Eye (tissue), 1 donor: ENCODE data around the gene IGSF9.
A peak's percentile ranks its signal among the peaks of the same experiment; 100 is the strongest.
"Not testable (repeated sequence)": the region's sequence is repeated elsewhere in the genome, so short reads cannot be mapped to it uniquely, and the experiment has no call there.

Experiments
- DNase-seq: peaks from one replicate; pipeline ENCODE4 v3.0.0-alpha.2; 2015

IGSF9 gene

GRCh38 chr1:159918352-159919200 is 26.8 kb downstream of the IGSF9 start:
- no peak for DNase-seq

- no peak for DNase-seq
These were observed 27.7 kb downstream of the IGSF9 start for GRCh38 chr1:159917533-159918351.

- DNase-seq = peak; percentile 74
These were observed 29.0 kb downstream of the IGSF9 start for GRCh38 chr1:159916242-159917051.

GRCh38 chr1:159915571-159916241 is 29.7 kb downstream of the IGSF9 start:
- no peak for DNase-seq

GRCh38 chr1:159914252-159915018 is 31.0 kb downstream of the IGSF9 start:
- no peak for DNase-seq

- no peak for DNase-seq
These were observed 31.8 kb downstream of the IGSF9 start for GRCh38 chr1:159913451-159914192.

GRCh38 chr1:159911326-159912070 is 33.9 kb downstream of the IGSF9 start:
- no peak for DNase-seq

GRCh38 chr1:159908031-159908940 is 37.1 kb downstream of the IGSF9 start:
- no peak for DNase-seq

- no peak for DNase-seq
These were observed 38.5 kb downstream of the IGSF9 start for GRCh38 chr1:159906960-159907359.

- DNase-seq = not testable (repeated sequence)
These were observed 41.4 kb downstream of the IGSF9 start for GRCh38 chr1:159904036-159904435.

- no peak for DNase-seq
These were observed 42.9 kb downstream of the IGSF9 start for GRCh38 chr1:159902541-159902940.

- DNase-seq = peak; percentile 37
These were observed 44.6 kb downstream of the IGSF9 start for GRCh38 chr1:159900755-159901360.

GRCh38 chr1:159900086-159900680 is 45.2 kb downstream of the IGSF9 start, which contains the start of gene CFAP45:
Gene CFAP45 (minus strand): TSS chr1:159900165. CDS start chr1:159900098, 67 bp downstream.
- peak; percentile 94 for DNase-seq

- peak; percentile 29 for DNase-seq
These were observed 45.8 kb downstream of the IGSF9 start for GRCh38 chr1:159899634-159900033.

- no peak for DNase-seq
These were observed 46.9 kb downstream of the IGSF9 start for GRCh38 chr1:159898527-159898926.

GRCh38 chr1:159897962-159898361 is 47.5 kb downstream of the IGSF9 start:
- no peak for DNase-seq

- DNase-seq = no peak
These were observed 48.9 kb downstream of the IGSF9 start for GRCh38 chr1:159896546-159896930.
